SU-DHL-6 (cell line): ENCODE results near the gene COX4I1.

ENCODE experiments used
- H2AFZ ChIP-seq: fragments of 200-600 bp; sonication (generic); 2 replicates; pipeline ENCODE4 v1.6.1; 2014; ENCODE audit warnings: low read depth, mild to moderate bottlenecking, moderate library complexity, mixed read lengths, antibody characterized with exemption, low read length; ENCODE audit not compliant: severe bottlenecking
- H3F3A ChIP-seq: fragments of 200-600 bp; shearing (Covaris generic); 2 replicates; pipeline ENCODE4 v1.6.0; 2016; ENCODE audit warnings: antibody characterized with exemption, mild to moderate bottlenecking; ENCODE audit not compliant: insufficient read depth
- H3K27ac ChIP-seq: fragments of 200-600 bp; sonication (generic); 2 replicates; pipeline ENCODE4 v1.5.1; 2016; ENCODE audit warnings: low read depth, mild to moderate bottlenecking, low read length, moderate library complexity, mixed read lengths
- H3K27me3 ChIP-seq: fragments of 200-600 bp; sonication (generic), shearing (Covaris generic); 2 replicates; pipeline ENCODE4 v1.6.0; 2014; ENCODE audit warnings: mild to moderate bottlenecking, low read length
- H3K36me3 ChIP-seq: fragments of 200-600 bp; sonication (generic); 2 replicates; pipeline ENCODE4 v1.6.1; 2014; ENCODE audit warnings: mild to moderate bottlenecking, low read length, mixed read lengths
- H3K4me2 ChIP-seq: fragments of 300-600, 200-600 bp; shearing (Covaris generic), sonication (generic); 2 replicates; pipeline ENCODE4 v1.6.0; 2014; ENCODE audit warnings: low read length, low read depth, mild to moderate bottlenecking; ENCODE audit not compliant: poor library complexity, severe bottlenecking
- H3K4me3 ChIP-seq: fragments of 200-600 bp; sonication (generic); 2 replicates; pipeline ENCODE4 v1.5.1; 2014; ENCODE audit warnings: antibody characterized with exemption, low read length, mild to moderate bottlenecking, mixed read lengths; ENCODE audit not compliant: insufficient read depth, poor library complexity, severe bottlenecking
- H3K79me2 ChIP-seq: fragments of 200-600 bp; sonication (generic); 2 replicates; pipeline ENCODE4 v1.6.1; 2014; ENCODE audit warnings: mild to moderate bottlenecking, low read length, moderate library complexity; ENCODE audit not compliant: insufficient read depth
- H3K9ac ChIP-seq: fragments of 200-600 bp; sonication (generic); 2 replicates; pipeline ENCODE4 v1.7.0; 2014; ENCODE audit warnings: mild to moderate bottlenecking, low read length
- H3K9me2 ChIP-seq: fragments of 200-600 bp; sonication (generic); replicated peaks from 2 replicates; pipeline ENCODE4 v1.6.1; 2014; ENCODE audit warnings: low read length; ENCODE audit not compliant: insufficient read depth
- H3K9me3 ChIP-seq: fragments of 200-600 bp; sonication (generic); 2 replicates; pipeline ENCODE4 v1.6.1; 2014; ENCODE audit warnings: low read length, mixed read lengths; ENCODE audit not compliant: insufficient read depth
- H4K20me1 ChIP-seq: fragments of 200-600 bp; sonication (generic); 2 replicates; pipeline ENCODE4 v1.6.1; 2014; ENCODE audit warnings: low read depth, mild to moderate bottlenecking, antibody characterized with exemption, low read length, moderate library complexity, mixed read lengths
- CTCF ChIP-seq: fragments of 200-600 bp; sonication (generic); IDR thresholded peaks from one replicate; pipeline ENCODE4 v1.5.1; 2017; ENCODE audit warnings: antibody characterized with exemption, mild to moderate bottlenecking, low read length, moderate library complexity; ENCODE audit not compliant: insufficient read depth, poor library complexity, severe bottlenecking
- EZH2phosphoT487 ChIP-seq: fragments of 200-600 bp; sonication (generic), shearing (Covaris generic); conservative IDR thresholded peaks from 2 replicates; pipeline ENCODE4 v1.6.1; 2018; ENCODE audit warnings: mild to moderate bottlenecking, antibody characterized with exemption, low read length, moderate library complexity, mixed read lengths

COX4I1 gene

GRCh38 chr16:85759631-85760419, 39.7 kb upstream of the COX4I1 start:
- Histone ChIP-seq H3K9me2 (no peaks in the 10 kb centered on the region), H3K27me3 (no peaks in the 10 kb centered on the region), H4K20me1 (no peaks in the 10 kb centered on the region), H3K4me2 (no peak overlapping the region), H3K27ac (no peak overlapping the region), H3K36me3 (no peaks in the 10 kb centered on the region), H3F3A (peaks cover 9% of the 10 kb centered on the region; the same call in 1 of the 2 replicates), H3K79me2 (no peaks in the 10 kb centered on the region), H3K9me3 (no peaks in the 10 kb centered on the region), H2AFZ (no peak overlapping the region), H3K9ac (no peak overlapping the region), H3K4me3 (no peak overlapping the region)
- TF ChIP-seq CTCF (peak; percentile 56), EZH2phosphoT487 (no peak; the same call in 1 of the 2 replicates)

DNA sequence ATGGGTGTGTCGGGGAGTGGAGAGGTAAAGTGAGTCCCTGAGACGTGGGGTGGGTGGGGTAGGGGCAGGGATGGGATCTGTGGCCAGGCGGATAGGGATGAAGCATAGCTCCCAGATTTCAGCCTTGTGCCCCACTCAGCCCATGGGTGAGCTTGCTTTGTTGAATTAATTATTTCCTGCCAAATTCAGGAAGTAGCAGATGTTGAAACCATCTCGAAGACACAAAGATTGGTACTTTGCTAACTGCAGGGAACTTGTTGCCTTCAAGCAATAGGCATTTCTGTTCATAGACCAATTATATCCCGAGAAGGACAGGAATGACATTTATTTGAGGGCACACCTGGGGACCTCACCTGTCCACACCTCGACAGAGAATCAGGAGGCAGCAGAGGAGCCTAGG, 37.6 kb upstream of the COX4I1 start:
- Histone ChIP-seq H3K9me2 (no peaks in the 10 kb centered on the region), H4K20me1 (no peaks in the 10 kb centered on the region), H3K4me3 (no peak overlapping the region), H2AFZ (no peak overlapping the region), H3K36me3 (no peaks in the 10 kb centered on the region), H3K79me2 (no peaks in the 10 kb centered on the region), H3K27me3 (no peaks in the 10 kb centered on the region), H3K9ac (no peak overlapping the region), H3K27ac (no peak overlapping the region), H3K4me2 (no peak overlapping the region), H3F3A (peaks cover 7% of the 10 kb centered on the region; the same call in 1 of the 2 replicates), H3K9me3 (no peaks in the 10 kb centered on the region)
- no peak for TF ChIP-seq EZH2phosphoT487
- no peak for TF ChIP-seq CTCF

DNA sequence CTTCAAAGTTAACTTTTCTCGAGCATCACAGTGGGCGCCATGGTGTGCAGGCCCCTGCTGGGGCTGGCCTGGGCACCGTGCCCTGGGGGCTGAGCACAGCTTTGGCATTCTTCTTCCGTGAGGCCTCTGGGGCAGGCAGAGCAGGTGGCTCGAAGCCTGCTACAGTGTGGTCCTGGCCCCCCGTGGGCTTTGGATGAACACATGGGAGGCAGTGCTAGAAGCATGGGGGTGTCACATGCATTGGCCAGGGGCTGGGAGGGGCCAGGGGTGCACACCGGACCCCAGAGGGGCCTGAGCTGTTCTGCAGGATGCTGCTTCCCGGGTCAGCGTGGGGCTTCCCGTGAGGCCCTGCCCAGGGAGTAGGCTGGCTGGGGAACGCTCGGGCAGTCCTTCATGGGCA, 36.5 kb upstream of the COX4I1 start:
- Histone ChIP-seq H4K20me1 (no peaks in the 10 kb centered on the region), H3K9ac (no peak overlapping the region), H3K9me3 (no peaks in the 10 kb centered on the region), H3F3A (no peaks in the 10 kb centered on the region), H3K9me2 (no peaks in the 10 kb centered on the region), H3K79me2 (no peaks in the 10 kb centered on the region), H3K4me2 (no peak overlapping the region), H2AFZ (no peak overlapping the region), H3K27me3 (no peaks in the 10 kb centered on the region), H3K27ac (no peak overlapping the region), H3K36me3 (no peaks in the 10 kb centered on the region), H3K4me3 (no peak overlapping the region)
- TF ChIP-seq EZH2phosphoT487 (no peak), CTCF (no peak)
